GM03348 (cell line): ENCODE data around the gene RPS13.
"Not testable (repeated sequence)": the region's sequence is repeated elsewhere in the genome, so short reads cannot be mapped to it uniquely, and the experiment has no call there.

ENCODE experiments used
- DNase-seq: peaks from one replicate; pipeline ENCODE4 v3.0.0; 2012; ENCODE audit warnings: low spot score

RPS13 gene

GRCh38 chr11:17077520-17078401 is at the start of gene RPS13:
Gene RPS13 (minus strand): TSS chr11:17077667. CDS start chr11:17077641, 26 bp downstream.
- DNase-seq: peak; percentile 98

- no peak for DNase-seq
Measured at GRCh38 chr11:17121981-17122380, 44.5 kb upstream of the RPS13 start.

- DNase-seq: no peak
Measured at GRCh38 chr11:17117262-17117661, 39.8 kb upstream of the RPS13 start.

GRCh38 chr11:17116117-17116516 is 38.6 kb upstream of the RPS13 start:
- DNase-seq: no peak

- not testable (repeated sequence) for DNase-seq
Measured at GRCh38 chr11:17107745-17108144, 30.3 kb upstream of the RPS13 start.

- DNase-seq: not testable (repeated sequence)
Measured at GRCh38 chr11:17105404-17106040, 28.1 kb upstream of the RPS13 start.

GRCh38 chr11:17102462-17102861 is 25.0 kb upstream of the RPS13 start:
- peak; percentile 21 for DNase-seq

- DNase-seq: no peak
Measured at GRCh38 chr11:17098658-17099057, 21.2 kb upstream of the RPS13 start.

GRCh38 chr11:17098038-17098437 is 20.6 kb upstream of the RPS13 start:
- DNase-seq: no peak

GRCh38 chr11:17085976-17086375 is 8.5 kb upstream of the RPS13 start:
- DNase-seq: not testable (repeated sequence)

GRCh38 chr11:17077240-17077519 is 287 bp downstream of the RPS13 start:
- no peak for DNase-seq

GRCh38 chr11:17076517-17077239 is 789 bp downstream of the RPS13 start:
- peak; percentile 26 for DNase-seq

- DNase-seq: no peak
Measured at GRCh38 chr11:17075506-17075905, 2.0 kb downstream of the RPS13 start.

GRCh38 chr11:17073370-17074027 is 4.0 kb downstream of the RPS13 start:
- DNase-seq: no peak

- DNase-seq: no peak
Measured at GRCh38 chr11:17067417-17067816, 10.1 kb downstream of the RPS13 start.

- no peak for DNase-seq
Measured at GRCh38 chr11:17066691-17067090, 10.8 kb downstream of the RPS13 start.

GRCh38 chr11:17063171-17064002 is 14.1 kb downstream of the RPS13 start:
- DNase-seq: peak; percentile 78

GRCh38 chr11:17051146-17051545 is 26.3 kb downstream of the RPS13 start:
- not testable (repeated sequence) for DNase-seq

- DNase-seq: not testable (repeated sequence)
Measured at GRCh38 chr11:17048491-17048890, 29.0 kb downstream of the RPS13 start.

- no peak for DNase-seq
Measured at GRCh38 chr11:17046690-17047089, 30.8 kb downstream of the RPS13 start.
